Activated T-cell treated with anti-CD3 and anti-CD28 coated beads for 48 hours (primary cell): ENCODE measurements around the gene MAP4K4.

Experiments used
- DNase-seq: peaks from one replicate; pipeline ENCODE4 v3.0.0-alpha.2; 2020; ENCODE audit warnings: low read depth

The MAP4K4 gene

GRCh38 chr2:101815739-101816391 is 118.4 kb downstream of the MAP4K4 start:
- no peak for DNase-seq

- no peak for DNase-seq
Measured at GRCh38 chr2:101816598-101816997, 119.1 kb downstream of the MAP4K4 start.

- no peak for DNase-seq
Measured at GRCh38 chr2:101817481-101817880, 120.0 kb downstream of the MAP4K4 start.

- DNase-seq, result no peak
Measured at GRCh38 chr2:101818531-101819451, 121.3 kb downstream of the MAP4K4 start.

GRCh38 chr2:101820519-101820918 is 123.0 kb downstream of the MAP4K4 start:
- DNase-seq, result peak; percentile 16

GRCh38 chr2:101821059-101821805 is 123.7 kb downstream of the MAP4K4 start:
- no peak for DNase-seq

- no peak for DNase-seq
Measured at GRCh38 chr2:101821828-101822458, 124.4 kb downstream of the MAP4K4 start.

GRCh38 chr2:101823347-101823791 is 125.9 kb downstream of the MAP4K4 start:
- peak; percentile 54 for DNase-seq

- DNase-seq, result no peak
Measured at GRCh38 chr2:101823859-101824258, 126.4 kb downstream of the MAP4K4 start.

GRCh38 chr2:101826716-101827115 is 129.2 kb downstream of the MAP4K4 start:
- DNase-seq, result no peak

GRCh38 chr2:101827246-101827645 is 129.7 kb downstream of the MAP4K4 start:
- no peak for DNase-seq

- DNase-seq, result no peak
Measured at GRCh38 chr2:101828257-101828656, 130.8 kb downstream of the MAP4K4 start.

- no peak for DNase-seq
Measured at GRCh38 chr2:101828673-101829334, 131.3 kb downstream of the MAP4K4 start.

- DNase-seq, result no peak
Measured at GRCh38 chr2:101829429-101829828, 131.9 kb downstream of the MAP4K4 start.

GRCh38 chr2:101830146-101830545 is 132.6 kb downstream of the MAP4K4 start:
- no peak for DNase-seq

- peak; percentile 6 for DNase-seq
Measured at GRCh38 chr2:101830555-101830954, 133.0 kb downstream of the MAP4K4 start.

- peak; percentile 55 for DNase-seq
Measured at GRCh38 chr2:101831351-101831865, 133.9 kb downstream of the MAP4K4 start.

- no peak for DNase-seq
Measured at GRCh38 chr2:101832114-101832513, 134.6 kb downstream of the MAP4K4 start.

GRCh38 chr2:101833890-101834523 is 136.5 kb downstream of the MAP4K4 start:
- no peak for DNase-seq

GRCh38 chr2:101837354-101837753 is 139.8 kb downstream of the MAP4K4 start:
- no peak for DNase-seq
